CD4-positive, alpha-beta T cell treated with Interferon gamma for 1 hour (primary cell): ENCODE results near the gene ADGRV1.
A peak's percentile ranks its signal among the peaks of the same experiment; 100 is the strongest.
"Not testable (repeated sequence)": the region's sequence is repeated elsewhere in the genome, so short reads cannot be mapped to it uniquely, and the experiment has no call there.

Experiments used
- DNase-seq: peaks from one replicate; pipeline ENCODE4 v3.0.0-alpha.2; 2020

The ADGRV1 gene

DNA sequence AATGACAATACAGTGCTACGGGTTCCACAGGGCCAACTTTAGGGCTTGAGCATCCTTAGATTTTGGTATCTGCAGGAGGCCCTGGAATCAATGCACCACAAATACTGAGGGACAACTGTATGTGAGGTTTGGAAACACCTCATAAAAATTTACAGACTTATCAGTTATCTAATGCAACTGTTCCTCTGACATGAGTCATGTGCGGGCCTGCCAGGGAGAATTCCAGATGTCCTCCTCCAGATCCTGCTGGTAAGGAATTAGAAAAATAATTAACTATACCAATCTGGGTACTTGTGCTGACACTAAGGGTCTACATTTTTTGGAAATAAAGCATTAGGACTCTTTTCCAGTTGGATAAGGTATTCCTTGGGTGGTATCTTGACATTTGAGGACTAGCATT is 491.2 kb downstream of the ADGRV1 start:
- no peak for DNase-seq

DNA sequence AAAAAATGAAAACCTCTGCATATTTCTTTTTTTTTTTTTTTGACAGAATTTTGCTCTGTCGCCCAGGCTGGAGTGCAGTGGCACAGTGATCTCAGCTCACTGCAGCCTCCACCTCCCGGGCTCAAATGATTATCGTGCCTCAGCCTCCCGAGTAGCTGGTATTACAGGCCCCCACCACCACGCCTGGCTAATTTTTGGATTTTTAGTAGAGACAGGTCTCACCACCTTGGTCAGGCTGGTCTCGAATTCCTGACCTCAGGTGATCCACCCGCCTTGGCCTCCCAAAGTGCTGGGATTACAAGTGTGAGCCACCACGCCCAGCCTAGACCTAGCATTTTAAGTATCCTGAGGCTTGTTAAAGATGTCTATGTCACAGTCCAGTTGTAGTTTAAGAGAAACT is 493.8 kb downstream of the ADGRV1 start:
- not testable (repeated sequence) for DNase-seq

GRCh38 chr5:91052977-91053740 is 494.6 kb downstream of the ADGRV1 start:
- DNase-seq: no peak

DNA sequence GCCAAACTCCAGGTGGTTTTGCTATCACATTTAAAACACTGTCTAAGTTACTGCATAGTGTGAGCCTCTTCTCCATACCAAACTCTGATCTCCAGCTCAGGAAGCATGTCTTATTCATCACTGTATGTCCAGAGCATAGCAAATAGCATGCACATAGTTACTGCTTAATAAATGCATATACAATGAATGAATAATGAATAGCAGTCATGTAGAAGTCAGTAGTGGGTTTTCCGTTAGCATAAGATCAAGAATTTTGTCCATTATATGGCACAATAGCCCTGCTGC is 495.1 kb downstream of the ADGRV1 start:
- DNase-seq: no peak

GRCh38 chr5:91058155-91058554 is 499.6 kb downstream of the ADGRV1 start:
- no peak for DNase-seq

- peak; percentile 6 for DNase-seq
Measured at GRCh38 chr5:91058575-91058974, 500.0 kb downstream of the ADGRV1 start.

GRCh38 chr5:91059409-91059808 is 500.8 kb downstream of the ADGRV1 start:
- DNase-seq: no peak

DNA sequence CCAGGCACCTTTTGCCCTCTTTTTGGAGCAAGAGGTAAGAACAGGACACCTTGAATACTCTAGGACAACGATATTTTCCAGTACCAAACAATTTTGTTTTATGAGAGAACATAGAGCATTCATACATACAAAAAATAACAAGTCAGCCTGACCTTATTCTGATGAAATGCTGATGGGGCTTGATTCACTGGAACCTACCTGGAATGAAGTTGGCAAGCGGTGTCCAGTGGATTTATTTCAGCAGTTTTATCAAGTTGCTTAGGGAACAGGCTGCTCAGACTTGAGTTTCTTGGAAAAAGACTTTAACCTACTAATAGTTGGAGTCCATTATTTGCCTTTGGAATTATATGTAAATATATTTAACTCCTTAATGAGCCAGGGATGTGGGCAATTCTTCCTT is 502.5 kb downstream of the ADGRV1 start:
- DNase-seq: no peak

- DNase-seq: no peak
Measured at GRCh38 chr5:91061946-91062562, 503.5 kb downstream of the ADGRV1 start.

GRCh38 chr5:91063098-91063690 is 504.6 kb downstream of the ADGRV1 start:
- DNase-seq: not testable (repeated sequence)

DNA sequence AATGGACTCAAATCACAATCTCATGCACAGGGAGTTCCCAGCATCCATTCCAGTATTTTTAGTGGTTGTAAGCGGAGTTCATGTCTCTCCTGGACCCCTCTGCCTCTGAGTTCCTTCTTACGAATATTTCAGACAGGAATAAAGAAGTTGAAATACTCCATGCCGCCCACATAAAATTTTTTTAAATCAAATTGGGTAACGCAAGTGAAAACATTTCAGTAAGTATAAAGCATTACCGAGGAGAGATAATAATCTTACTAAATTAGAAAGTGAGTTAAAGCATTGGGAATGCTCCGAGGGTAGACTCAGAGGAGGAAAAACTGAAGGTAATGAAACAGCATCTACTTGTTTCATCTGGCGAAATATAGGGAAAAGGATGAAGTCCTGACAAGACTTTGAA is 506.9 kb downstream of the ADGRV1 start:
- no peak for DNase-seq

DNA sequence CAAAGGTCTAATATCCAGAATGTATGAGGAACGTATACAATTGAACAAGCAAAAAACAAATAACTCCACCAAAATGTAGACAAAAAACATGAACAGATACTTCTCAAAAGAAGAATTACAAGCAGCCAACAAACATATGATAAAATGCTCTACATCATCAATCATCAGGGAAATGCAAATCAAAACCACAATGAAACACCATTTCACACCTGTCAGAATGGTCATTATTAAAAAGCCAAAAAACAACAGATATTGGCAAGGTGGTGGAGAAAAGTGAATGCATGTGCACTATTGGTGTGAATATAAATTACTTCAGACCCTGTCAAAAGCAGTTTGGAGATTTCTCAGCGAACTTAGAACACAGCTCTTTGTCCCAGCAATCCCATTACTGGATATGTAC is 510.8 kb downstream of the ADGRV1 start:
- DNase-seq: no peak

DNA sequence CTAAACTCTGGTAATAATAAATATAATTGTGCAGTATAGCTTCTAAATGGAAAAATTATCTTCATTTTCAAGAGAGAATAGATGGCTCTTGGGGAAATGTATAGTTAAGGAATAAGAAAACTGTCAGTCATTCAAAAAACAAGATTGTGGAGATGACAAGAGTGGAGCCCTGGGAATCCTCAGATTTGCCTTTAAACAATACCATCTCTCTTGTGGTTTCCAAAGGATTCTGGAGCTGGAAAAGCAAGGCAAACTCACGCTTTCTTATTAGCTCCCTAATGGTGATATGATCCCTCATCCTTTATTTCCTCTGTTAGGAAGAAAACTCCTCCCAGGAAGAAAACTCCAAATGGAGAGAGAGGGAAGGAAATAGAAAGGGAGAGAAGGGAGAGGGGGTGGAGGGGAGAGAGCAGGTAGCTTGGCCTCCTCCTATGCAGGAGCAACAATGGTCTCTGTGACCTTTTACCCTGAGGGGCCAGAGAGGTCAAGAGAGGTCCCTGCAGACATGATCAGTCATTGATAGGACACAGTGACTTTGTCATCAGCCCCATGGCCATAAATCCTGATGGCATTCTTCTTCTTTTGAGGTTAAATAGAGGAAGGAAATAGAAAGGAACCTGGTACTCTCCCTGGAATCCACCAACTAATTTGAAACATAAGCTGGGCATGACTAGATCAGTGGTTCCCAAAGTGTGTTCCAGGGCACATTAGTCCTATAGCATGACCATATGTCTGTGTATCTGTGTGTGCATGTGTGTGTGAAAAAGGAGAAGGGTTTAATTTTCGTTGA is 512.4 kb downstream of the ADGRV1 start:
- no peak for DNase-seq

DNA sequence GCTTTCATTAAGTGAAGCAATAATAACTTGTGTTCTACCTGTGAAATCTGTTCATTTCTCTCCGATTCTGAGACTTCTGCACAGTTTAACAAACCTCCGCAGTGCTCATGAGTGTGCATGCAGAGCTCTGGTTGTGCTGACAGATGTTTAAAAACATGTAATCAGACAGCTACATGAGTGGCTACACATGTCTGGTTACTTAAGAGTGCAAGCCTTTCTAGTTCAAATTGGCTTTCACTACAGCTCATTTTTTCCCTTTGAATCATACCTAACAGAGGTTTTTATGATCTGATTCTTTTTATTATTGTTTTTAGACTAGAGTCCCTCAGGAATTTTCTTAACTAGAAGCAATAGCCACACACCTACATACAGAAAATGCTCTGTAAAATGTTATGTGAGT is 514.3 kb downstream of the ADGRV1 start:
- DNase-seq: no peak

DNA sequence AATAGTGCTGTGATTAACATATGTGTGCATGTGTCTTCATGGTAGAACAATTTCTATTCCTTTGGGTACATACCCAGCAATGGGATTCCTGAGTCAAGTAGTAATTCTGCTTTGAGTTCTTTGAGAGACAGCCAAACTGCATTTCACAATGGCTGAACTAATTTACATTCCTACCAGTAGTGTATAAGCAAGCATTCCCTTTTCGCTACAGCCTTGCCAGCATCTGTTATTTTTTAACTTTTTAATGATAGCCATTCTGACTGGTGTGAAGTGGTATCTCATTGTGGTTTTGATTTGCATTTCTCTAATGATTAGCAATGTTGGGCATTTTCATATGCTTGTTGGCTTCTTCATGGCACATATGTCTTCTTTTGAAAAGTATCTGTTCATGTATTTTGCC is 516.0 kb downstream of the ADGRV1 start:
- DNase-seq: no peak

GRCh38 chr5:91076138-91076537 is 517.5 kb downstream of the ADGRV1 start:
- no peak for DNase-seq

DNA sequence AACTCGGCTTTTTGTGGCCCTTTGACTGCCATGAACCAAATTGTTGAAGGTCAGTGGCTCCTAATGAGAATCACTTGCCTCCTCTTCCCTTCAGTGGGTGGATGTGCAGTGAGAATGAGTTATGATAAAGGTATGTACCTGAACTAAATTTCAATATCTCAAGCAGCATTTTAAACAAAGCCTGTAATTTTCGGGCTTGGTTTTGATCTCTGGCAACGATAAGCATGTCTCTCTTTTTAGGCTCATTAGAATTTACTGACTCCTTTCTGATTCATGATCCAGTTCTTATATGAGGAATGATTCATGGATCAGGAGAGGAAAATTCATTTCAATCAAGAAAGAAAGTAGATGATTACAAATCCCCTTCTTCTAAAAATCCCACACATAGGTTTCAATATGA is 519.0 kb downstream of the ADGRV1 start:
- no peak for DNase-seq

DNA sequence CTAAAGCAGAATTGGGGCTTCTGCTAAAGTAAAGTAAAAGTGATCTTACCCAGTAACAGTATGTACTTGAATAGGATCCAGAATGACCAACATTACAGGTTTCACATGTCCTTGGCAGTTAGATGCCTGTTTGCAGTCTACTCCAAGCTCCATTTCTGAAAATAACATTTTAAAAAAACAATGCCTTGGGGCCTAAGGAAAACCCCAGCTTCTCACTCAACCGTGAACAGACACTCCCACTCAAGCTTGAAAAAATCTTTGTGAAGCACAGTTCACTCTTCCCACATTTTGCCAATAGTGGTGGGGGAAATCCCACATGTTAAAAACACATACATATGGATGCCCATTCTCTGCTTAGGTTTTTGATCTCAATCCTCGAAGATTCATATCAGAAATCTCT is 520.4 kb downstream of the ADGRV1 start:
- DNase-seq: no peak

DNA sequence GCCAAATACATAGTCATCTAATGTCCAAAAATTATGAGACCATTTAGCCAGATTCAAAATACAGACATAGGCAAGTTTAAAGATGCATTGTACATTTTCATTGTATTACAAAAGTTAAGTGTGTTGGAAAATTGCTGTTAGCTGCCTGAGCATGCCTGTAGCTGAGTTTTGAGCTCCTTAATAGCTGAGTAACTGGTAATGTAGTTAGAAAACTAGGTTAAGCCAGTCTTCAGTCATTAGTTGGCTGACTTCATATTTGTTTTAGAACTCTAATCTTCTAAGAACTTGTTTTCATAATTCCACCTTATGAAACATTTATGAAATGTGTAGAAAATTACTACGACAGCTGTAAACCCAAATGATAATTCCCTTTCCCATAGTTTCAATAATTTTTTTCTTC is 531.2 kb downstream of the ADGRV1 start:
- no peak for DNase-seq

DNA sequence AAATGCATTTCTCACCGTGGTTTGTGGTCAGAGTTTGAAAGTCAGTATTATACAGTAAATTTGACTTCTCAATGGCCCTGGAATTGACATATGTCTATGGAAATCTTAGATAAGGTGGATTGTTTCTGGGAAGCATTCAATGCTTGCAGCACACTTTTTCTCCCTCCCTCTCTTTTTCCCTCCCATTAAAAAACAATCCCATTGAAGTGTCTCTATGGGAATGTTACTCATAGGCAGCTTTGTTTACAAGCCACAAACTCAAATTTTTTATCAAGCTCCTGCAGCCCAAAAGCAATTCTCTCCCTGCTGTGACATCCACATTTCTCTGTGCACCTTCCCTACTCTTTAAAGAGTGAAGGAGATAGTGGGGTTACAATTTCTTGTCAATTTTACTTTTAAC is 532.4 kb downstream of the ADGRV1 start:
- no peak for DNase-seq

DNA sequence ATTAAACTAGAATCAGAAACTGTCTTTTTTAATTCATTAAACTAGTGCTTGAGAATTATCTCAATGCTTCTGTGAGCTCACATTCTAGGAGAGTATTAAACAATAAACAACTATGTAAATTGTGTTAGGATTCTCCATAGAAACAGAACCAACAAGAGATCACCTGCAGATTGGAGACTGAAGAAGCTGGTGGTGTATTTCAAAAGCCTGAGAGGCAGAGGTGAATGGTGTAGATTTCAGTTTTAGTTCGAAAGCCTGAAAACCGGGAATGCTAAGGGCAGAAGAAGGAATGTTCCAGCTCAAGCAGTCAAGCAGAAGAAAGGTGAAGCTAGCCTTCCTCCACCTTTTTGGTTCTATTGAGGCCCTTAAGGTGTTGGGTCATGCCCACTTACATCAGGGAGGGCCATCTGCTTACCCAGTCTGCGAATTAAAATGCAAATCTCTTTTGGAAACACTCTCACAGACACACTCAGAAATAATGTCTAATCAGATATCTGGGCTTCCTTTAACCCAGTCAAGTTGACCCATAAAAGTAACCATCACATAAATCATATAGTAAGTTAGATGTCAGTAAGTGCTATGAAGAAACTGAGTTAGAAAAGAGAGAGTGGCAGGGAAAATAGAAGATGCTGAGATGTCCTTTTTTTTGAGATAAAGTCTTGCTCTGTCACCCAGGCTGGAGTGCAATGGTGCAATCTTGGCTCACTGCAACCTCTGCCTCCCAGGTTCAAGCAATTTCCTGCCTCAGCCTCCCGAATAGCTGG is 533.1 kb downstream of the ADGRV1 start:
- no peak for DNase-seq

GRCh38 chr5:91092859-91093783 is 534.5 kb downstream of the ADGRV1 start:
- no peak for DNase-seq
